Gastrocnemius medialis (tissue), 4 donors: Measurements from ENCODE around the gene FOXE1. TPM values are rescaled to one million over a fixed set of nuclear protein-coding genes. Genes with fewer than 3 reads are reported as not detected.

Source experiments
- ATAC-seq, 2 donors: fragments of 150-250 bp; one replicate each; pipeline ENCODE4 v1.9.1; 2016
- DNase-seq, 2 donors: peaks; one replicate each; pipeline ENCODE4 v3.0.0-alpha.2; 2019
- H3K27ac ChIP-seq, 4 donors: fragments of 200-600 bp; sonication (generic); 1 replicate in 1 of 4; 2 replicates in 3 of 4; pipeline ENCODE4 v1.5.1; 2016 to 2018; ENCODE audit warnings: mild to moderate bottlenecking in 2 of 4, moderate library complexity in 1 of 4
- H3K27me3 ChIP-seq, 3 donors: fragments of 200-600 bp; sonication (generic) in 2 of 3; 1 replicate in 1 of 3; 2 replicates in 2 of 3; pipeline versions ENCODE4 v1.5.1 to v1.6.0; 2016 to 2019; ENCODE audit warnings: mild to moderate bottlenecking in 1 of 3, moderate library complexity in 1 of 3
- H3K36me3 ChIP-seq, 2 donors: fragments of 200-600 bp; sonication (generic) in 1 of 2; one replicate each; pipeline ENCODE4 v1.5.1; 2017 to 2018
- H3K4me1 ChIP-seq, 2 donors: fragments of 200-600 bp; sonication (generic) in 1 of 2; one replicate each; pipeline ENCODE4 v1.5.1; 2016 to 2017; ENCODE audit warnings: mild to moderate bottlenecking in 2 of 2
- H3K4me3 ChIP-seq, 4 donors: fragments of 200-600 bp; sonication (generic) in 3 of 4; 1 replicate in 1 of 4; 2 replicates in 3 of 4; pipeline ENCODE4 v1.5.1; 2016 to 2019; ENCODE audit warnings: mild to moderate bottlenecking in 2 of 4
- H3K9me3 ChIP-seq, 3 donors: fragments of 200-600 bp; sonication (generic) in 2 of 3; 1 replicate in 1 of 3; 2 replicates in 2 of 3; pipeline ENCODE4 v1.5.1; 2016 to 2019
- POLR2A ChIP-seq, 2 donors: fragments of 450-650 bp; IDR thresholded peaks; one replicate each; pipeline ENCODE4 v1.6.1; 2017; ENCODE audit warnings: antibody characterized with exemption in 2 of 2, mild to moderate bottlenecking in 2 of 2, moderate library complexity in 2 of 2
- in situ Hi-C, 4 donors: fragments of 200-750 bp; cut with MboI; loops; one replicate each; pipeline versions ENCODE4 v1.15.0 to v1.8.0; 2017; ENCODE audit warnings: low sequenced_read_pairs in 4 of 4
- intact Hi-C: fragments of 100-400 bp; cut with DNase I; formaldehyde crosslinking; loops from one replicate; pipeline ENCODE4 v1.15.1; 2023; ENCODE audit warnings: low total_unique reads
- total RNA-seq, 4 donors: library from RNA; depleted of rRNA; stranded (reverse); fragments of >200 nt; gene quantifications; one replicate each; pipeline versions ENCODE4 v1.1.0 to v1.2.3, GENCODE V29; 2016
- TF ChIP-seq, protein P1 (sequence below), 5 experiments: fragments of 450-650 bp in 3 of 5; fragments of 200-600 bp in 2 of 5; sonication (generic) in 2 of 5; IDR thresholded peaks in 4 of 5; conservative IDR thresholded peaks in 1 of 5; 1 replicate in 4 of 5; 2 replicates in 1 of 5; pipeline ENCODE4 v1.5.1; 2016 to 2019; ENCODE audit warnings: antibody characterized with exemption in 5 of 5, mild to moderate bottlenecking in 3 of 5, moderate library complexity in 3 of 5

The FOXE1 gene
- total RNA-seq, 4 donors from 2014 or later = not detected

DNA sequence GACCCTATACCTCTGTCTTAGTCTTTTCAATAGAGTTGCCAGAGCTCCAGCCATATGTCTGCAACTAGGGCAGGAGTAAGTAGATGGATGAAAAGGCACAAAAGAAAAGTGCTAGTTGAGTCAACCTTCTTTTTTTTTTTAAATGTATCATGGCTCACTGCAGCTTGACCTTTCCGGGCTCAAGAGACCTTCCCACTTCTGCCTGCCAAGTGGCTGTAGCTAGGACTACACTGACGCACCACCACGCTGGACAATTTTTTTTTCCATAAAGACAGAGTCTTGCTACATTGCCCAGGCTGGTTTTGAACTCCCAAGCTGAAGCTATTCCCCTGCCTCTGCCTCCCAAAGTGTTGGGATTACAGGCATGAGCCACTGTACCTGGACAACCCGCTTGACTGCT is 27.3 kb downstream of the FOXE1 start:
- TF ChIP-seq, protein P1, sequence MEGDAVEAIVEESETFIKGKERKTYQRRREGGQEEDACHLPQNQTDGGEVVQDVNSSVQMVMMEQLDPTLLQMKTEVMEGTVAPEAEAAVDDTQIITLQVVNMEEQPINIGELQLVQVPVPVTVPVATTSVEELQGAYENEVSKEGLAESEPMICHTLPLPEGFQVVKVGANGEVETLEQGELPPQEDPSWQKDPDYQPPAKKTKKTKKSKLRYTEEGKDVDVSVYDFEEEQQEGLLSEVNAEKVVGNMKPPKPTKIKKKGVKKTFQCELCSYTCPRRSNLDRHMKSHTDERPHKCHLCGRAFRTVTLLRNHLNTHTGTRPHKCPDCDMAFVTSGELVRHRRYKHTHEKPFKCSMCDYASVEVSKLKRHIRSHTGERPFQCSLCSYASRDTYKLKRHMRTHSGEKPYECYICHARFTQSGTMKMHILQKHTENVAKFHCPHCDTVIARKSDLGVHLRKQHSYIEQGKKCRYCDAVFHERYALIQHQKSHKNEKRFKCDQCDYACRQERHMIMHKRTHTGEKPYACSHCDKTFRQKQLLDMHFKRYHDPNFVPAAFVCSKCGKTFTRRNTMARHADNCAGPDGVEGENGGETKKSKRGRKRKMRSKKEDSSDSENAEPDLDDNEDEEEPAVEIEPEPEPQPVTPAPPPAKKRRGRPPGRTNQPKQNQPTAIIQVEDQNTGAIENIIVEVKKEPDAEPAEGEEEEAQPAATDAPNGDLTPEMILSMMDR (IDR thresholded peaks at IDR 0.05 in 4 of 5, conservative IDR thresholded peaks at IDR 0.05 in 1 of 5) = no peak
- TF ChIP-seq POLR2A (IDR thresholded peaks at IDR 0.05) = no peak
- intact Hi-C loops (no loop called here), in situ Hi-C loops (loop anchor here in 1 of 4 donors (25.0 kb wide), 1 partner anchor 443 kb away; no protein-coding TSS in a partner anchor)
- DNase-seq = no peak
- Histone ChIP-seq H3K9me3 (no peaks in the 10 kb centered on the region), H3K4me1 (peaks cover 0 to 3% of the 10 kb centered on the region in 2 donors), H3K36me3 (no peaks in the 10 kb centered on the region), H3K4me3 (no peak overlapping the region), H3K27ac (no peak overlapping the region), H3K27me3 (no peaks in the 10 kb centered on the region)
- ATAC-seq = no peak

DNA sequence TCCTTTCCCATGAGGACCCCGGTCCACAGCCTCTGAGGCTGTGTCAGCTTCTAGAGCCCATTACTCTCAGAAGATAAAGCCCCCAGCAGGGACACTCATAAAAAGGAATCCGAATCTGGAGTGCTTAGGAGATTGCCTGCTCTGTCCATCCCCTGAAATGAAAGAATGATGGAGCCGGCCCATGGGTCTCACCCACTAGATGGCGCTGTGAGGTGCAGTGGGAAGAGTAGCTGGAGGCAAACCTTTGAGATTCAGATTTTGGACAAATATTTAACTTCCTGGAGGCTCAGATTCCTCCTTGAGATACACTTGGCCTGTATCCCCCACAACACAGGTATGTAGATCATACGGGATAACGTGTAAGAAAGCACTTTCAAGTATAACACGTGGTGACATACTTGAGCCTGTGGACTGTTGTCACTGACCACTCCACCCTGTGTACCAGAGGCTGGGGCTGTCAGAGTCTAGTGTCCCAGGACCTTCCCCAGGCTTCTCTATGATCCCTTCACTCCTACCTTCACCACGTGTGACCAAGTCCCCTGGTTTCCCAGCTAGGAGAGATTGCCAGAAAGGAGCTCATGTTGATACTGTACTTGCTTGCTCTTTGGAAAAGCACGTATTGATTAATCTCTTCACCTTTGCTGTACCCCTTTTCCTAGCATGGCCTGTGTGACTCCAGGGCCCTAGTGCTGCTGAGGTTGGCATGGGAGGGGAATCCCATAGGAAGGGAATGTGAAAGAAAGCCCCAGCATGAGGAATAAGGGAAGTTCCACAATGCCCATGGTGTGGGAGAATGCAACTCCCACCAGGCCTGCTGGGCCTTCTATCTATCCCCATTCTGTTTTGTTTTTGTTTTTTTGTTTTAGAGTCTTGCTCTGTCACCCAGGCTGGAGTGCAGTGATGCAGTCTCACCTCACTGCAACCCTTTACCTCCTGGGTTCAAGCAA is 37.2 kb downstream of the FOXE1 start:
- Histone ChIP-seq H3K27me3 (no peaks in the 10 kb centered on the region), H3K4me1 (no peaks in the 10 kb centered on the region), H3K4me3 (no peak overlapping the region), H3K27ac (no peak overlapping the region), H3K9me3 (no peaks in the 10 kb centered on the region), H3K36me3 (no peaks in the 10 kb centered on the region)
- in situ Hi-C loops (loop anchor here in 3 of 4 donors (10.0 to 25.0 kb wide), 3 partner anchors 155 to 453 kb away; no protein-coding TSS in a partner anchor), intact Hi-C loops (no loop called here)
- DNase-seq (no peak), ATAC-seq (no peak)
- TF ChIP-seq, protein P1 (IDR thresholded peaks at IDR 0.05 in 4 of 5, conservative IDR thresholded peaks at IDR 0.05 in 1 of 5) = peak in 4 of 5 experiments; percentile 5 to 50 (median 30)
- no peak for TF ChIP-seq POLR2A (IDR thresholded peaks at IDR 0.05)

DNA sequence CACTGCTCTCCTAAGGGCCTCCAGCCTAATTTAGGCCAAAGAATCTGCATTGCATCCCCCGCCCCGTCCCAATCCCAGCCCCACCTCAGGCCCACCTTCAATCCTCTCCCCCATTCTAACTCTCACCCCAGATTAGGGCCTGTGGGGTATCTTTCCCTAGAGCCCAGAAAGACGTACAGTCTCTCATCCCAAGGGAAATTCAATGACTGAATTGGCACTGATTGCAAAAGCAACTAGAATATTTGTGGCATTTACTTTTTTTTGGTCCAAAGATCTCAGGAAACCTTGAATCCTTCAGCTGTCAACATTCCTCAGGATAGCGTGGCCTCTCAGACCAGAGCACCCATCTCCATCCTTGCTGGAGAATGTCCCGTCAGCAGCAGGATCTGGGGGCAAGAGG is 38.7 kb downstream of the FOXE1 start:
- intact Hi-C loops = no loop called here
- TF ChIP-seq, protein P1 (IDR thresholded peaks at IDR 0.05 in 4 of 5, conservative IDR thresholded peaks at IDR 0.05 in 1 of 5) = no peak
- no peak for TF ChIP-seq POLR2A (IDR thresholded peaks at IDR 0.05)
- H3K9me3 ChIP-seq = no peaks in the 10 kb centered on the region
- DNase-seq (no peak), ATAC-seq (no peak)
- in situ Hi-C loops = loop anchor here in 3 of 4 donors (10.0 to 25.0 kb wide), 3 partner anchors 157 to 454 kb away; no protein-coding TSS in a partner anchor
- H3K4me1 ChIP-seq = no peaks in the 10 kb centered on the region
- H3K36me3 ChIP-seq = peaks cover 0 to 4% of the 10 kb centered on the region in 2 donors
- H3K4me3 ChIP-seq = no peak overlapping the region
- no peaks in the 10 kb centered on the region for H3K27me3 ChIP-seq
- no peak overlapping the region for H3K27ac ChIP-seq

DNA sequence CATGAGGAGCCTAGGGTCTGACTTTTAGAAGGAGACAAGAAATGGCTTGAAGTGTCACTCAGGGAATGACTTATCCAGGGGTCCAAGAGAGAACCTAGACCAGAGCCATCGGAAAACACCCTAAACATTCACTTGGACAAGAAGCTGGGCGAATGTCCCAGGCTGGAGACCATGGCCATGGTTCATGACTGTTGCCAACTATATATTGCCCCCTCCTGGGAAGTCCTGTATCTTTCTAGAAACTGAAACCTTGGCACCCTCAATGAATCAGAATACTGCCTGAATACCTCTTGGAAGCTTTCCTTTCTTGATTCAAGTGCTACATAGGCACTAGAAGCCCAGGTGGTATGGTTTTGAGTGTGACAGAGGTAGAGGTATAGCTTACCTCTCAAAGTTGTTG is 39.4 kb downstream of the FOXE1 start:
- Histone ChIP-seq H3K27ac (no peak overlapping the region), H3K4me3 (no peak overlapping the region), H3K4me1 (no peaks in the 10 kb centered on the region), H3K36me3 (peaks cover 0 to 4% of the 10 kb centered on the region in 2 donors), H3K27me3 (no peaks in the 10 kb centered on the region), H3K9me3 (no peaks in the 10 kb centered on the region)
- no peak for DNase-seq
- TF ChIP-seq, protein P1 (IDR thresholded peaks at IDR 0.05 in 4 of 5, conservative IDR thresholded peaks at IDR 0.05 in 1 of 5) = no peak
- TF ChIP-seq POLR2A (IDR thresholded peaks at IDR 0.05) = no peak
- no peak for ATAC-seq
- in situ Hi-C loops = loop anchor here in 3 of 4 donors (10.0 to 25.0 kb wide), 3 partner anchors 158 to 455 kb away; no protein-coding TSS in a partner anchor
- intact Hi-C loops = no loop called here
